Adrenal gland (tissue), 5 donors: ENCODE results near the gene IKZF3.

Source experiments
- POLR2A ChIP-seq, 2 donors: fragments of 450-650 bp; IDR thresholded peaks; one replicate each; pipeline ENCODE4 v1.6.1; 2017; ENCODE audit warnings: antibody characterized with exemption in 2 of 2, mild to moderate bottlenecking in 2 of 2, moderate library complexity in 1 of 2
- TF ChIP-seq, protein P1 (sequence below), 6 experiments: fragments of 450-650 bp in 4 of 6; fragments of 200-600 bp in 2 of 6; sonication (generic) in 1 of 6; IDR thresholded peaks; 1 replicate in 5 of 6; 2 replicates in 1 of 6; pipeline versions ENCODE4 v1.5.1 to v1.8.0; 2016 to 2021; ENCODE audit warnings: antibody characterized with exemption in 6 of 6, mild to moderate bottlenecking in 2 of 6, moderate library complexity in 1 of 6
- donor health status: DM: no; HTN: no; CAD: no.

DNA sequence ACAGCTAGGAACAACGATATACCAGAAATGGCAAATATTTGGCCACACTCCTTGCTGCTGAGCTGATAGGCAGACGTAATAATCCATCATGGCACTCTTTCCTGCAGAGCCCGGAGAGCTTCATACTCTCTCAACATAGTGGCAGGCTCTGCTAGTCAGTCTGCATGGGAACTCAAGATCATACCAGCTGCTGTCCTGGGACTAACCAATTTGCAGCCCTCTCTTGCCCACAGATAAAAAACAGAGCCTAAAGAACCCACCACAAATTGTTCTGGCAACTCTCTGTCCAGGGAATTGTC, 40.8 kb upstream of the IKZF3 start:
- TF ChIP-seq, protein P1, sequence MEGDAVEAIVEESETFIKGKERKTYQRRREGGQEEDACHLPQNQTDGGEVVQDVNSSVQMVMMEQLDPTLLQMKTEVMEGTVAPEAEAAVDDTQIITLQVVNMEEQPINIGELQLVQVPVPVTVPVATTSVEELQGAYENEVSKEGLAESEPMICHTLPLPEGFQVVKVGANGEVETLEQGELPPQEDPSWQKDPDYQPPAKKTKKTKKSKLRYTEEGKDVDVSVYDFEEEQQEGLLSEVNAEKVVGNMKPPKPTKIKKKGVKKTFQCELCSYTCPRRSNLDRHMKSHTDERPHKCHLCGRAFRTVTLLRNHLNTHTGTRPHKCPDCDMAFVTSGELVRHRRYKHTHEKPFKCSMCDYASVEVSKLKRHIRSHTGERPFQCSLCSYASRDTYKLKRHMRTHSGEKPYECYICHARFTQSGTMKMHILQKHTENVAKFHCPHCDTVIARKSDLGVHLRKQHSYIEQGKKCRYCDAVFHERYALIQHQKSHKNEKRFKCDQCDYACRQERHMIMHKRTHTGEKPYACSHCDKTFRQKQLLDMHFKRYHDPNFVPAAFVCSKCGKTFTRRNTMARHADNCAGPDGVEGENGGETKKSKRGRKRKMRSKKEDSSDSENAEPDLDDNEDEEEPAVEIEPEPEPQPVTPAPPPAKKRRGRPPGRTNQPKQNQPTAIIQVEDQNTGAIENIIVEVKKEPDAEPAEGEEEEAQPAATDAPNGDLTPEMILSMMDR (IDR thresholded peaks at IDR 0.05), result no peak
- no peak for TF ChIP-seq POLR2A (IDR thresholded peaks at IDR 0.05)
